Ovary (tissue), 3 donors: Measurements from ENCODE around the gene RNF113B.

Source experiments
- POLR2A ChIP-seq: fragments of 450-650 bp; IDR thresholded peaks from one replicate; pipeline ENCODE4 v1.6.1; 2017; ENCODE audit warnings: antibody characterized with exemption, mild to moderate bottlenecking, moderate library complexity
- TF ChIP-seq, protein P1 (sequence below), 3 donors: fragments of 450-650 bp in 2 of 3; fragments of 200-600 bp in 1 of 3; IDR thresholded peaks; one replicate each; pipeline versions ENCODE4 v1.5.1 to v1.8.0; 2016 to 2022; ENCODE audit warnings: antibody characterized with exemption in 3 of 3, mild to moderate bottlenecking in 1 of 3
- donor health status: DM: no; HTN: no; CAD: no.

DNA sequence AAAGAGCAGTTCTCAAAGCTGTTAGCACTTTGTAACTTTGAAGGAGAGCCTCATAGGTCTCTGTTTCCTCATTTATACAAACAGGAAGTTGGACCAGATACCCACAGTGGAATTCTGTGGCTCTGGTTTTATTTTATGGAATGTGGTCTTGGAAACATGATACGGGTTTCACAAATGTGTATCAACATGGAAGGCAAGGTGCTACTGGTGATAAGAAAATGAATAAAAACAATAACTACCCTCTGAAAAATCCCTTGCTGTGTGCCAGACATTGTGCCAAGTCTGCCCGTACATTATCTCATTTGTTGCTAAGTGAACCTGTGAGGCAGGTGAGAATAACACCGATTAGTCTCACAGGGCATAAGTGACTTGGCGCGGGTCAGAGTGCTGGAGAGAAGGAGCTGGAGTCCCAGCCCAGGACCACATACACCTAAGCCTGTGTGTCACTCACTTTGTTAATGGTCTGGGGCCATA lies 45.0 kb upstream of the RNF113B start:
- TF ChIP-seq, protein P1, sequence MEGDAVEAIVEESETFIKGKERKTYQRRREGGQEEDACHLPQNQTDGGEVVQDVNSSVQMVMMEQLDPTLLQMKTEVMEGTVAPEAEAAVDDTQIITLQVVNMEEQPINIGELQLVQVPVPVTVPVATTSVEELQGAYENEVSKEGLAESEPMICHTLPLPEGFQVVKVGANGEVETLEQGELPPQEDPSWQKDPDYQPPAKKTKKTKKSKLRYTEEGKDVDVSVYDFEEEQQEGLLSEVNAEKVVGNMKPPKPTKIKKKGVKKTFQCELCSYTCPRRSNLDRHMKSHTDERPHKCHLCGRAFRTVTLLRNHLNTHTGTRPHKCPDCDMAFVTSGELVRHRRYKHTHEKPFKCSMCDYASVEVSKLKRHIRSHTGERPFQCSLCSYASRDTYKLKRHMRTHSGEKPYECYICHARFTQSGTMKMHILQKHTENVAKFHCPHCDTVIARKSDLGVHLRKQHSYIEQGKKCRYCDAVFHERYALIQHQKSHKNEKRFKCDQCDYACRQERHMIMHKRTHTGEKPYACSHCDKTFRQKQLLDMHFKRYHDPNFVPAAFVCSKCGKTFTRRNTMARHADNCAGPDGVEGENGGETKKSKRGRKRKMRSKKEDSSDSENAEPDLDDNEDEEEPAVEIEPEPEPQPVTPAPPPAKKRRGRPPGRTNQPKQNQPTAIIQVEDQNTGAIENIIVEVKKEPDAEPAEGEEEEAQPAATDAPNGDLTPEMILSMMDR (IDR thresholded peaks at IDR 0.05) = no peak
- TF ChIP-seq POLR2A = no peak
